ENCODE measurements around the gene L3MBTL4.

DNA sequence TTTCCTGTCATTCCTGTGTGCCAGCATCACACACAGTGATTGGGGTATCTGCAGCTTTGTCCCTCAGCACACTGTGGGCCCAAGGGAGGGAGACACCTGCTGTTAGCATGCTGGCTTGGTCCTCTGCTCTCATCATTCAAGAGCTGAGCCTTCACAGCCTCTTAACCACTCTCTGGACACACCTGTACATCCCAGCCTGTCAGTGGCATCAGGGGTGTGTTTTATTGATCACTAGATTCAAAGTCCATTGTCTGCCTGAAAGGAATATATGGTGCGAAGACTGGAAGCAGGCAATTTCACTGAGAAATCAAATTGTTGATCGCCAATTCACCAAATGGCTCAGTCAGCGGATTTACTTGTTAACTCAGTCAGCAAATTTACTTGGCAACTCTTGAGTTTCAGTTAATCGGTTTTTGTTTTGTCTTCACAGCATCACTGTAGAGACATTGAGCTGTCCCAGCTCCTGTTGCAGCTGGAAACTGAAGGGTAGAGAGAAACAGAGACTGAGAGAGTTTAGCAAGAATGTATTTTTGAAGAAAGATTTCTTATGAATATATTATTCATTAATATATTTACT, 463.1 kb downstream of the L3MBTL4 start:
- TF ChIP-seq, protein P1, sequence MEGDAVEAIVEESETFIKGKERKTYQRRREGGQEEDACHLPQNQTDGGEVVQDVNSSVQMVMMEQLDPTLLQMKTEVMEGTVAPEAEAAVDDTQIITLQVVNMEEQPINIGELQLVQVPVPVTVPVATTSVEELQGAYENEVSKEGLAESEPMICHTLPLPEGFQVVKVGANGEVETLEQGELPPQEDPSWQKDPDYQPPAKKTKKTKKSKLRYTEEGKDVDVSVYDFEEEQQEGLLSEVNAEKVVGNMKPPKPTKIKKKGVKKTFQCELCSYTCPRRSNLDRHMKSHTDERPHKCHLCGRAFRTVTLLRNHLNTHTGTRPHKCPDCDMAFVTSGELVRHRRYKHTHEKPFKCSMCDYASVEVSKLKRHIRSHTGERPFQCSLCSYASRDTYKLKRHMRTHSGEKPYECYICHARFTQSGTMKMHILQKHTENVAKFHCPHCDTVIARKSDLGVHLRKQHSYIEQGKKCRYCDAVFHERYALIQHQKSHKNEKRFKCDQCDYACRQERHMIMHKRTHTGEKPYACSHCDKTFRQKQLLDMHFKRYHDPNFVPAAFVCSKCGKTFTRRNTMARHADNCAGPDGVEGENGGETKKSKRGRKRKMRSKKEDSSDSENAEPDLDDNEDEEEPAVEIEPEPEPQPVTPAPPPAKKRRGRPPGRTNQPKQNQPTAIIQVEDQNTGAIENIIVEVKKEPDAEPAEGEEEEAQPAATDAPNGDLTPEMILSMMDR (IDR thresholded peaks at IDR 0.05), result no peak
- no peak for TF ChIP-seq POLR2A (IDR thresholded peaks at IDR 0.05)

Measured in esophagus squamous epithelium (tissue), 4 donors.